Loucy (cell line): ENCODE results near the gene KIF23.

Experiments
- H2AFZ ChIP-seq: fragments of 200-600 bp; sonication (generic); 2 replicates; pipeline ENCODE4 v1.6.0; 2016; ENCODE audit warnings: antibody characterized with exemption, mild to moderate bottlenecking, low read length, moderate library complexity
- H3F3A ChIP-seq: fragments of 200-600 bp; 2 replicates; pipeline ENCODE4 v1.6.0; 2016; ENCODE audit warnings: antibody characterized with exemption, low read depth, mild to moderate bottlenecking
- H3K27me3 ChIP-seq: fragments of 200-600 bp; sonication (generic); 2 replicates; pipeline ENCODE4 v1.6.1; 2014; ENCODE audit warnings: low read length, mild to moderate bottlenecking; ENCODE audit not compliant: insufficient read depth, poor library complexity, severe bottlenecking
- H3K36me3 ChIP-seq: fragments of 200-600 bp; sonication (generic); 2 replicates; pipeline ENCODE4 v1.6.1; 2016; ENCODE audit warnings: low read length; ENCODE audit not compliant: insufficient read depth
- H3K4me1 ChIP-seq: fragments of 200-600 bp; sonication (generic); 2 replicates; pipeline ENCODE4 v1.5.1; 2014; ENCODE audit warnings: low read length, mild to moderate bottlenecking; ENCODE audit not compliant: insufficient read depth, poor library complexity, severe bottlenecking
- H3K4me2 ChIP-seq: fragments of 200-600 bp; sonication (generic); 2 replicates; pipeline ENCODE4 v1.6.0; 2014; ENCODE audit warnings: antibody characterized with exemption, low read length, low read depth, mild to moderate bottlenecking; ENCODE audit not compliant: poor library complexity, severe bottlenecking
- H3K4me3 ChIP-seq: fragments of 200-600 bp; sonication (generic); 2 replicates; pipeline ENCODE4 v1.5.1; 2014; ENCODE audit warnings: low read length, mild to moderate bottlenecking, mixed read lengths; ENCODE audit not compliant: poor library complexity, severe bottlenecking
- H3K79me2 ChIP-seq: fragments of 200-600 bp; sonication (generic); 2 replicates; pipeline ENCODE4 v1.6.1; 2014; ENCODE audit warnings: low read length; ENCODE audit not compliant: insufficient read depth
- H3K9ac ChIP-seq: fragments of 200-600 bp; sonication (generic); 2 replicates; pipeline ENCODE4 v1.6.0; 2014; ENCODE audit warnings: mild to moderate bottlenecking, low read depth, low read length, moderate library complexity; ENCODE audit not compliant: poor library complexity, severe bottlenecking
- H3K9me2 ChIP-seq: fragments of 200-600 bp; sonication (generic); replicated peaks from 2 replicates; pipeline ENCODE4 v1.6.1; 2016; ENCODE audit warnings: low read depth, low read length, mixed read lengths
- H3K9me3 ChIP-seq: fragments of 200-600 bp; sonication (generic); 2 replicates; pipeline ENCODE4 v1.6.1; 2014; ENCODE audit warnings: mild to moderate bottlenecking, antibody characterized with exemption, low read length, low read depth; ENCODE audit not compliant: insufficient read depth
- H4K20me1 ChIP-seq: fragments of 200-600 bp; sonication (generic); 2 replicates; pipeline ENCODE4 v1.6.0; 2014; ENCODE audit warnings: antibody characterized with exemption, low read length, mild to moderate bottlenecking; ENCODE audit not compliant: insufficient read depth, poor library complexity, severe bottlenecking
- EZH2phosphoT487 ChIP-seq: fragments of 200-600 bp; IDR thresholded peaks from 2 replicates; pipeline ENCODE4 v1.6.1; 2018; ENCODE audit warnings: antibody characterized with exemption, mild to moderate bottlenecking, moderate library complexity, borderline replicate concordance
- TF ChIP-seq, protein P1 (sequence below): fragments of 200-600 bp; sonication (generic); conservative IDR thresholded peaks from 2 replicates; pipeline ENCODE4 v1.5.1; 2014; ENCODE audit warnings: mild to moderate bottlenecking, antibody characterized with exemption, low read length

KIF23 gene

DNA sequence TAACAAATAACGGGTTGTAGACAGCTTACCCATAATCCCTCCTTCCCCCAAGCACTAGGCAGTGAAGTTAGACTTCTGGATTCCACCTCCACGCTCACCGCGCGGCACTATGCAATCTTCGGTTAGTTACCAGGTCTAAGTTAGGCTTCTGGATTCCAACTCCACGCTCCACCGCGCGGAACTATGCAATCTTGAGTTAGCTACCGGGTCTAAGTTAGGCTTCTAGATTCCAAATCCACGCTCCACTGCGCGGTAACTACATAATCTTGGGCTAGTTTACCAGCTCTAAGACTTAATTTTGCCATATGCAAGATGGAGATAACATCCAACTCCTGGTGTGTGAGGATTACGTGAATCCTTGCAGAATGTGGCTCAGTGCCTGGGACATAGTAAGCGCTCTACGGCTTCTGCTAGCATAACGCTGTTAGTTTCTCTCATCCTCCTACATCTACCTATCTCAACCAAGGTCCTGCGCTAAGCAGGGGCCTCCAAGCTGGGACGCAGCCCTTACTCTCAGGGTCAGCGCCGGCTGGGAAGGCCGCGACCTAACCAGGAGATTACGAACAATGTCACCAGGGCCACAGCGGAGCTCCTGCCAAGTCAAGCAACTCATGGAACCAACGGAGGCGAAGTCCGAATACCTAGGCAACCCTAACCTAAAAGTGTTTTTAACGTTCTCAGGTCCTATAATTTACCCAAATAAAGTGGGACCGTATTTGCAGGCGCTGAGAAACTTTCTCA lies 38.0 kb downstream of the KIF23 start:
- Histone ChIP-seq H4K20me1 (peaks cover 44% of the 10 kb centered on the region), H3K4me3 (peak overlapping the region; percentile 86), H3K27me3 (peaks cover 10% of the 10 kb centered on the region), H3F3A (peaks cover 5% of the 10 kb centered on the region; the same call in 1 of the 2 replicates), H3K9me2 (no peaks in the 10 kb centered on the region), H3K9ac (peak overlapping the region; percentile 86), H3K4me1 (peaks cover 30% of the 10 kb centered on the region), H3K9me3 (no peaks in the 10 kb centered on the region), H3K79me2 (peaks cover 44% of the 10 kb centered on the region), H3K4me2 (peak overlapping the region; percentile 80), H3K36me3 (peaks cover 43% of the 10 kb centered on the region), H2AFZ (peak overlapping the region; percentile 90)
- TF ChIP-seq, protein P1, sequence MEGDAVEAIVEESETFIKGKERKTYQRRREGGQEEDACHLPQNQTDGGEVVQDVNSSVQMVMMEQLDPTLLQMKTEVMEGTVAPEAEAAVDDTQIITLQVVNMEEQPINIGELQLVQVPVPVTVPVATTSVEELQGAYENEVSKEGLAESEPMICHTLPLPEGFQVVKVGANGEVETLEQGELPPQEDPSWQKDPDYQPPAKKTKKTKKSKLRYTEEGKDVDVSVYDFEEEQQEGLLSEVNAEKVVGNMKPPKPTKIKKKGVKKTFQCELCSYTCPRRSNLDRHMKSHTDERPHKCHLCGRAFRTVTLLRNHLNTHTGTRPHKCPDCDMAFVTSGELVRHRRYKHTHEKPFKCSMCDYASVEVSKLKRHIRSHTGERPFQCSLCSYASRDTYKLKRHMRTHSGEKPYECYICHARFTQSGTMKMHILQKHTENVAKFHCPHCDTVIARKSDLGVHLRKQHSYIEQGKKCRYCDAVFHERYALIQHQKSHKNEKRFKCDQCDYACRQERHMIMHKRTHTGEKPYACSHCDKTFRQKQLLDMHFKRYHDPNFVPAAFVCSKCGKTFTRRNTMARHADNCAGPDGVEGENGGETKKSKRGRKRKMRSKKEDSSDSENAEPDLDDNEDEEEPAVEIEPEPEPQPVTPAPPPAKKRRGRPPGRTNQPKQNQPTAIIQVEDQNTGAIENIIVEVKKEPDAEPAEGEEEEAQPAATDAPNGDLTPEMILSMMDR: no peak
- TF ChIP-seq EZH2phosphoT487: no peak

DNA sequence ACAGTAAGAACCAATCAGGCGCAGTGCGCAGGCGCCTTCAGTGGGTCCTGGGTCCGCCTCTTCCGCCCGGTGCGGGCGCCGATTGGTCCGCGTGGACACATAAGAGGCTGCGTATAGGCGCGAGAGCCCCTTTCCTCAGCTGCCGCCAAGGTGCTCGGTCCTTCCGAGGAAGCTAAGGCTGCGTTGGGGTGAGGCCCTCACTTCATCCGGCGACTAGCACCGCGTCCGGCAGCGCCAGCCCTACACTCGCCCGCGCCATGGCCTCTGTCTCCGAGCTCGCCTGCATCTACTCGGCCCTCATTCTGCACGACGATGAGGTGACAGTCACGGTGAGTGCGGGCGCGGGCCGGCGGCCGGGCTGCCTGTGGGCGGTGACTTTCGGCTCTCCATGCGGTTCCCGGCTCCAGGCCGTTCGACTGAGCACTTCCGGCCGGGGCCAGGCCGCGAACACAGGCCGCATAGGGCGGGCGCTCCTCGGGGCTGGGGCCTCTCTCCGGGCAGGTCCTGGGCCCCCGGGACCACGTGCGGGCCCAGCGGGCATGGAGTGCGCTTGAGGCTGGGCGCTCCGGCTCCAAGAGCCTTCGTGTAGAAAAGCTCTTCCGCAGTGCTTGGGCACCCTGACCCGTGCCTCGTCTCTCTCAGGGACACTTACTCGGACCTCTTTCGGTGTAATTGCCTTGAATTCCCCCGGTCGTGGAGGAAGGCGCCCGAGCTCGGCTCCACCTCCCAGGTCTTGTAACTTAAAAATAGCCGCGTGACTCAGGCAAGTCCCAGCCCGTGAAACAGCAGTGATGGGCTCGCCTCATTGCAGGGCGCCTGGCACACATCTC lies 38.8 kb downstream of the KIF23 start, which contains the start of gene RPLP1:
Gene RPLP1 (plus strand): TSS at position 127 of the 830 bp plus-strand sequence. CDS start 131 bp downstream, at position 258.
- peaks cover 10% of the 10 kb centered on the region for H3K27me3 ChIP-seq
- H3K9me2 ChIP-seq: no peaks in the 10 kb centered on the region
- peaks cover 44% of the 10 kb centered on the region for H3K79me2 ChIP-seq
- peaks cover 13% of the 10 kb centered on the region; the same call in 1 of the 2 replicates for H3F3A ChIP-seq
- TF ChIP-seq EZH2phosphoT487: no peak
- TF ChIP-seq, protein P1: no peak
- H2AFZ ChIP-seq: peak within 1 kb of the TSS; percentile 90
- peaks cover 30% of the 10 kb centered on the region for H3K4me1 ChIP-seq
- H3K4me3 ChIP-seq: peak within 1 kb of the TSS; percentile 86
- peaks cover 48% of the 10 kb centered on the region for H4K20me1 ChIP-seq
- H3K36me3 ChIP-seq: peaks cover 42% of the 10 kb centered on the region
- peak within 1 kb of the TSS; percentile 86 for H3K9ac ChIP-seq
- H3K9me3 ChIP-seq: no peaks in the 10 kb centered on the region
- peak within 1 kb of the TSS; percentile 95 for H3K4me2 ChIP-seq

DNA sequence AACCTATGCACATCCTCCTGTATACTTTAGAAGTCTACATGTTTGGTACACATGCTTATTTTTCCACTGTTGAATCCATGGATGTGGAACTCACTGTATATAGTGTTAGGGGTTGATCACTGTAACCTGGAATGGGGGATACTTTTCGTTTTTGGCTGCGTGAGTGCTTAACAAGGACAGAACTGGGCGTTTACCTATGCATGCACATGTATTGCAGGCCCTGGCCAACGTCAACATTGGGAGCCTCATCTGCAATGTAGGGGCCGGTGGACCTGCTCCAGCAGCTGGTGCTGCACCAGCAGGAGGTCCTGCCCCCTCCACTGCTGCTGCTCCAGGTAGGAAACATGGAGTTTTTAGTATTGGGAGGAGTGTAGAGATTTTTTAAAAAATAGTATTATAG lies 40.8 kb downstream of the KIF23 start:
- H3K36me3 ChIP-seq: peaks cover 35% of the 10 kb centered on the region

More for the DNA sequence above, 40.8 kb downstream of the KIF23 start:
- H4K20me1 ChIP-seq: peaks cover 48% of the 10 kb centered on the region
- H3K9me2 ChIP-seq: no peaks in the 10 kb centered on the region
- H3K4me2 ChIP-seq: peak overlapping the region; percentile 95
- H2AFZ ChIP-seq: no peak overlapping the region
- peaks cover 44% of the 10 kb centered on the region for H3K79me2 ChIP-seq
- peak overlapping the region; percentile 86 for H3K4me3 ChIP-seq
- peaks cover 10% of the 10 kb centered on the region for H3K27me3 ChIP-seq
- no peaks in the 10 kb centered on the region for H3K9me3 ChIP-seq
- H3K9ac ChIP-seq: peak overlapping the region; percentile 86
- peaks cover 30% of the 10 kb centered on the region for H3K4me1 ChIP-seq
- TF ChIP-seq EZH2phosphoT487: no peak
- TF ChIP-seq, protein P1: no peak
- peaks cover 16% of the 10 kb centered on the region; the same call in 1 of the 2 replicates for H3F3A ChIP-seq
